GM06990 (cell line): Measurements from ENCODE around the gene SNX18.

Experiments used
- DNase-seq: peaks from one replicate; pipeline ENCODE4 v3.0.0-alpha.2; 2011; ENCODE audit not compliant: insufficient read length; ENCODE audit errors: extremely low read depth
- H3K27me3 ChIP-seq: replicated peaks from 2 replicates; pipeline ENCODE4 v1.6.0; 2011; ENCODE audit warnings: low read length; ENCODE audit not compliant: control insufficient read depth, insufficient read depth
- H3K36me3 ChIP-seq: 2 replicates; pipeline ENCODE4 v1.5.1; 2011; ENCODE audit warnings: low read length; ENCODE audit not compliant: control insufficient read depth, insufficient read depth
- H3K4me3 ChIP-seq: replicated peaks from 2 replicates; pipeline ENCODE4 v1.5.1; 2011; ENCODE audit warnings: low read depth, mild to moderate bottlenecking, control low read depth, low read length
- TF ChIP-seq, protein P1 (sequence below): IDR thresholded peaks from 2 replicates; pipeline ENCODE4 v1.5.1; 2011; ENCODE audit warnings: low read length, control low read depth, mild to moderate bottlenecking, inconsistent platforms; ENCODE audit not compliant: insufficient read depth, poor library complexity, severe bottlenecking

Gene SNX18

GRCh38 chr5:54563083-54563761, 45.7 kb downstream of the SNX18 start:
- Histone ChIP-seq H3K27me3 (no peaks in the 10 kb centered on the region; the same call in none of the 2 replicates), H3K4me3 (no peak overlapping the region), H3K36me3 (no peaks in the 10 kb centered on the region)
- no peak for DNase-seq
- TF ChIP-seq, protein P1, sequence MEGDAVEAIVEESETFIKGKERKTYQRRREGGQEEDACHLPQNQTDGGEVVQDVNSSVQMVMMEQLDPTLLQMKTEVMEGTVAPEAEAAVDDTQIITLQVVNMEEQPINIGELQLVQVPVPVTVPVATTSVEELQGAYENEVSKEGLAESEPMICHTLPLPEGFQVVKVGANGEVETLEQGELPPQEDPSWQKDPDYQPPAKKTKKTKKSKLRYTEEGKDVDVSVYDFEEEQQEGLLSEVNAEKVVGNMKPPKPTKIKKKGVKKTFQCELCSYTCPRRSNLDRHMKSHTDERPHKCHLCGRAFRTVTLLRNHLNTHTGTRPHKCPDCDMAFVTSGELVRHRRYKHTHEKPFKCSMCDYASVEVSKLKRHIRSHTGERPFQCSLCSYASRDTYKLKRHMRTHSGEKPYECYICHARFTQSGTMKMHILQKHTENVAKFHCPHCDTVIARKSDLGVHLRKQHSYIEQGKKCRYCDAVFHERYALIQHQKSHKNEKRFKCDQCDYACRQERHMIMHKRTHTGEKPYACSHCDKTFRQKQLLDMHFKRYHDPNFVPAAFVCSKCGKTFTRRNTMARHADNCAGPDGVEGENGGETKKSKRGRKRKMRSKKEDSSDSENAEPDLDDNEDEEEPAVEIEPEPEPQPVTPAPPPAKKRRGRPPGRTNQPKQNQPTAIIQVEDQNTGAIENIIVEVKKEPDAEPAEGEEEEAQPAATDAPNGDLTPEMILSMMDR: no peak

GRCh38 chr5:54567996-54568395, 50.4 kb downstream of the SNX18 start:
- TF ChIP-seq, protein P1: no peak
- H3K36me3 ChIP-seq: no peaks in the 10 kb centered on the region
- H3K4me3 ChIP-seq: no peak overlapping the region
- no peak for DNase-seq
- H3K27me3 ChIP-seq: no peaks in the 10 kb centered on the region; the same call in none of the 2 replicates

DNA sequence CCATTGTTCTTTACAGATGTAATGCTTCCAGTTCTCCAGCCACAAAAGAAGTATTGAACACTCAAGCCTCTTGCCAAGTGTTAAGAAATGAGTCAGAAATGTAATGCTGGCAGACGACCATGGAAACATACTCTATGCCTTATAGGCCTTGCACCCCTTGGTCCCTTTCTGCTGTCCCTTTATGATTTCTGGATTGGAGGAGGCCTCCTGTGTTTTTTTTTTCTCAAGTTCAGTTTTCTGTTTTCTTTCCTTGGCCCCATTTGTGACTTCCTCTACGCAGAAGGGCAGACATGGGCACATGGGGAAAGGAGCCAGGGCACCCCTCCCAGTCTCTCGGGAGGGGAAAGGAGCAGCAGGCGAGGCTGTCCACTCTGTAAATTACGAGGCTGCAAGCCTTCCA, 53.4 kb downstream of the SNX18 start:
- no peak for DNase-seq
- TF ChIP-seq, protein P1: no peak
- Histone ChIP-seq H3K36me3 (no peaks in the 10 kb centered on the region), H3K27me3 (no peaks in the 10 kb centered on the region; the same call in none of the 2 replicates), H3K4me3 (no peak overlapping the region)

DNA sequence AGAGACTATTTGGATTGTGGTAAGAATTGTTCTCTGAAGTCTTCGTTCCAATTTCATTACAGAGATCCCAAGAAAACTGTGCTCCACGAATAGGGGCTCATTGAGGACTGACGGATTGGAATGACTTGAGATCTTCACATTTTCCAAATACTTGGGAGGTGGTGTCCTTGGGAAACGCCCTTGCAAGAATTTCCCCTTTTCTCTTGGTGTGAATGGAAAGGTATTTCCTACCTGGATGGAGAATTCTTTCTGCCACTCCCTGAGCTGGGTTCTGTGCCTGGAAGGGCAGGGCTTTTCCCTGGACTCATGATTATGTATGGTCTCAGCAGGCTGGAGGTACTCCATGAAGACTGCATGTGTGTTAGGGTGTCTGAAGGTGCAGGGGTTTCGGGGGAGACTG, 53.9 kb downstream of the SNX18 start:
- TF ChIP-seq, protein P1: no peak
- H3K27me3 ChIP-seq: no peaks in the 10 kb centered on the region; the same call in none of the 2 replicates
- no peak for DNase-seq
- no peak overlapping the region for H3K4me3 ChIP-seq
- H3K36me3 ChIP-seq: no peaks in the 10 kb centered on the region

GRCh38 chr5:54573812-54574489, 56.4 kb downstream of the SNX18 start:
- H3K36me3 ChIP-seq: no peaks in the 10 kb centered on the region
- H3K4me3 ChIP-seq: no peak overlapping the region
- H3K27me3 ChIP-seq: no peaks in the 10 kb centered on the region
- TF ChIP-seq, protein P1: no peak
- DNase-seq: no peak
